GM13976 (cell line): Measurements from ENCODE around the gene HCN4.

ENCODE experiments used
- DNase-seq: peaks from one replicate; pipeline ENCODE4 v3.0.0; 2012; ENCODE audit warnings: low spot score
- in situ Hi-C: fragments of 300-500 bp; cut with MboI; formaldehyde crosslinking; loops from one replicate; pipeline ENCODE4 v1.12.0; 2022; ENCODE audit warnings: low sequenced_read_pairs, mixed read lengths, inconsistent platforms; ENCODE audit not compliant: unreplicated experiment
- TF ChIP-seq, protein P1 (sequence below): IDR thresholded peaks from 2 replicates; pipeline ENCODE4 v1.5.1; 2012; ENCODE audit warnings: borderline replicate concordance, mild to moderate bottlenecking; ENCODE audit not compliant: insufficient read depth; ENCODE audit errors: extremely low read depth, missing control alignments, control extremely low read depth

HCN4 gene

DNA sequence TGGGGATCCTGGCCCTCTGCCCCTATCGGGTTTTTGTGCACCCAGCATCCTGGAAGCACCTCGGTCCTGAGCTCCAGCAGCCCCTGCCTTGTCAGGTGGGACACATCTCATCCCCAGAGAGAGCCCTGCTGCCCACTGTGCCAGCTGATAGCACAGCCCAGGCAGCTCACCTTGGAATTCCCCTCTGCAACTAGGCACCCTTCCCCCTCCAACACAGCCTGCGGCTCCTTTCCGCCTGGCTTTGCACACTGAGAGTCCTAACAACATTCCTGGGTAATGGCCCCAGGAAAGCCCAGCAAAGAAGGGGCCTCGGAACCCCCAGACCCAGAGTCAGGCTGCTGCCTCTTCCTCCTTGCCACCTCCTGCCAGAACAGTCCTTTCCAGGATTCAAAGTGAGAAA is 5.9 kb downstream of the HCN4 start:
- in situ Hi-C loops = no loop called here
- no peak for DNase-seq
- TF ChIP-seq, protein P1, sequence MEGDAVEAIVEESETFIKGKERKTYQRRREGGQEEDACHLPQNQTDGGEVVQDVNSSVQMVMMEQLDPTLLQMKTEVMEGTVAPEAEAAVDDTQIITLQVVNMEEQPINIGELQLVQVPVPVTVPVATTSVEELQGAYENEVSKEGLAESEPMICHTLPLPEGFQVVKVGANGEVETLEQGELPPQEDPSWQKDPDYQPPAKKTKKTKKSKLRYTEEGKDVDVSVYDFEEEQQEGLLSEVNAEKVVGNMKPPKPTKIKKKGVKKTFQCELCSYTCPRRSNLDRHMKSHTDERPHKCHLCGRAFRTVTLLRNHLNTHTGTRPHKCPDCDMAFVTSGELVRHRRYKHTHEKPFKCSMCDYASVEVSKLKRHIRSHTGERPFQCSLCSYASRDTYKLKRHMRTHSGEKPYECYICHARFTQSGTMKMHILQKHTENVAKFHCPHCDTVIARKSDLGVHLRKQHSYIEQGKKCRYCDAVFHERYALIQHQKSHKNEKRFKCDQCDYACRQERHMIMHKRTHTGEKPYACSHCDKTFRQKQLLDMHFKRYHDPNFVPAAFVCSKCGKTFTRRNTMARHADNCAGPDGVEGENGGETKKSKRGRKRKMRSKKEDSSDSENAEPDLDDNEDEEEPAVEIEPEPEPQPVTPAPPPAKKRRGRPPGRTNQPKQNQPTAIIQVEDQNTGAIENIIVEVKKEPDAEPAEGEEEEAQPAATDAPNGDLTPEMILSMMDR = no peak

DNA sequence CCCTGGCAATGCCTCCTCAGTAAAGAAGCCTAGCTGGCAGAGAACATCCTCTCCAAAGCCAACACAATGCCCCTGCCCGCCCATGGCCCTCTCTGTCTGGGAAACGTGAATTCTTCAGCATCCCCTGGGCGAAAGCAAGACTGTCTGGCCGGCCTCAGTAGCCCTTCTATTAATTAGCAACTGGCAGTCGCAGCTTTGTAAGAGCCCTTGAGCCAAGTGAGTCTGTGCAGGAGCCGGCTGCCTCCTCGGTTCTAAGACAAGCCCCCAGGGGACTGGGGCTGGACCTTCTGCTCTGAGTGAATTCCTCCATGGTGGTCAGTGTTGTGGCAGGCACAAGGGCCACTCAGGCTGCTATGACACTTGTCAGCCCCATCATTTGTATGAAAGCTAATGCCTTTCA is 7.4 kb downstream of the HCN4 start:
- TF ChIP-seq, protein P1 = no peak
- DNase-seq = no peak
- in situ Hi-C loops = no loop called here

DNA sequence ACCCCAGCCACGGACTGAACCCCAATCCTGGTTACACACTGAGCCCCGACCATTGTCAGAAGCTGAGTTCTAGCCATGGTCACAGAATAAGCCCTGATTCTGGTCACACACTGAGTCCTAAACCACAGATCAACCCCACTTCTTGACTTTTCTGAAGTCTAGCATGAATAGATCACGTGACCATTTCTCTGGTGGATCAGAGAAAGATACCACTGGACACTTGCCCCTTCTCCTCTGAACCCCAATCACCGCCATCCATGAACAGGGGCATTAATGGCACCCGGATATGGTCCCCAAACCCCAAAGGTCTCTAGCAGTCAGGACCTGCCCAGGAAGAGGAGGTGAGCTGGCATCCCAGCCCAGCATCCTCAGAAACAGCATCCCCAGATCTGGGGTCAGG is 9.1 kb downstream of the HCN4 start:
- in situ Hi-C loops = no loop called here
- TF ChIP-seq, protein P1 = no peak
- no peak for DNase-seq

DNA sequence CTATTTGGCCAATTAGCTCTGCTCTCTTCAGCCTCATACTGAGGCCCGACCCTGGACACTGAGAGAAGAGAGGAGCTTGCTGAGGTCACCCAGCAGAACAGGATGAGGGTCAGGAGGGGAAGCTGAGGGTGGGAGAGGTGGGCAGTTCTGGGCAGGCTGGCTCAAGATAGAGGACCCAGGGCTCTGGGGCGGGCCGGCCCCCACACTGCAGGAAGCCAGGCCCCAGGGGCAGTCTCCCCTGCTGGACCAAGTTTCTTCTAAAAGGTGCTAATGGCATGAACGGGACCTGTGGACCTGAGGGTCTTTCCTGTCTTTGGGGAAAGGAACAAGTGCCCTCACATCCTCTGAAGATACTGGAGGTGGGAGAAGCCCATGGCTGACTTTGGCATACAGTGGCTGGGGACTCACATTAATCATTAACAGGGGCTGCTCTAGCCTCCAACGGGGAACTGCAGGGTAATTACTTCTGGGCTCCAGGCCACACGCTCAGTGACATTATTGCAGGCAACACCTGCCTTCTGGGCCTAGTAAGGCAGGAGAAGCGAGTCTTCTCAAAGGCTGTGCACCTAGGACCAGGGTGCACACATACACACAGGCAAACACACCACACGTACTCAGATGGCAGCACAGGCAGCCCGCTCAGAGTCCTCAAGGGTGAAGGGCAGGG is 10.6 kb downstream of the HCN4 start:
- TF ChIP-seq, protein P1 = no peak
- DNase-seq = no peak

DNA sequence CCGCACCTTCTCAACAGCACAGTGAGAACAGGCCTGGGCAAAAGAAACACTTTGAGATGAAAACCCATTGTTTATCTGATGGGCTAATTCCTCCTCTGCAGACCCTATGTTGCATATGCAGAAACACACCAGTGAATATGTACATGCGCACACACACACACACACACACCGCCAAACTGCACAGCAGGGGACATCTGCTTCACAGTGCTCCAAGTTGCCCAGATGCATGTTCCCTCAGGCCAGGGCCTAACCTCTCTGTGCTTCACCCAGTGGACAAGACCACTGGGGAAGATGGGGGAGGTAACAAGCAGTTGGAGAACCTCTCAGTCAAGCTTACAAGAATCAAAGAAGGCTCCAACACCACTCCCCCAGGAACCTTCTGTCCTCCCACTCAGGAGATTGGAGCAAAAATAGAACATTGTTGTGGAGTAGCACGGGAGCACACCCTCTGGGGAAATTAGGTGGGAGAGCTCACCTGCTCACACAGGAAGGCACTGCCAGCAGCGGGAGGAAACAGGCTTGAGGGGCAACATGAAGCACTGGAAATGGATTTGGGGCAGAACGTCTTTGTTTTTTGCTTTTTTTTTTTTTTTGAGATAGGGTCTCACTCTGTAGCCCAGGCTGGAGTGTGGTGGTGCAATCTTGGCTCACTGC is 13.0 kb downstream of the HCN4 start:
- TF ChIP-seq, protein P1 = no peak
- no peak for DNase-seq
- in situ Hi-C loops = no loop called here

More for the DNA sequence above, 10.6 kb downstream of the HCN4 start:
- in situ Hi-C loops = no loop called here

DNA sequence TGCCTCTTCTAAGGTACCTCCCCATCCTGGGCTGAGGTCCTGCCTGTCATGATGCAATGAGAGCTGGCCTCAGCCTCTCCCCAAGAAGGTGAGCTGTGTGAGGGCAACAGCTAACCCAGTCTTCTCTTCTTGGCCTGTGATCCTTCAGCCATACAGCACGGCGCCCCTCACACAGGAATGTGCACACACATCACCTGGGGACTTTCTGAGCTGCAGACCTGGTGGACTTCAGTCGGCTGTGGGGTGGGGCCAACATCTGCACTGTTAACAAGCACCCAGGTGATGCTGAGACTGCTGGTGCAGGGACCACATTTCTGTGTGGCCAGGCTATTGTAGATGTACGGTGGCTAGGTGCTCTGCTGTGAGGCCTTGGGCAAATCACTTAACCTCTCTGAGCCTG is 14.5 kb downstream of the HCN4 start:
- TF ChIP-seq, protein P1 = no peak
- in situ Hi-C loops = no loop called here
- no peak for DNase-seq
